Breast epithelium (tissue), 3 donors: Measurements from ENCODE around the gene IGFBP4.

Source experiments
- POLR2A ChIP-seq: fragments of 450-650 bp; IDR thresholded peaks from one replicate; pipeline ENCODE4 v1.6.1; 2016; ENCODE audit warnings: antibody characterized with exemption, mild to moderate bottlenecking, moderate library complexity
- POLR2AphosphoS5 ChIP-seq, 3 donors: sonication (generic); formaldehyde crosslinking; IDR thresholded peaks; one replicate each; pipeline ENCODE4 v1.6.1; 2017; ENCODE audit warnings: antibody characterized with exemption in 3 of 3
- TF ChIP-seq, protein P1 (sequence below), 3 donors: fragments of 450-650 bp; IDR thresholded peaks; one replicate each; pipeline ENCODE4 v1.5.1; 2016 to 2017; ENCODE audit warnings: antibody characterized with exemption in 3 of 3, mild to moderate bottlenecking in 3 of 3, moderate library complexity in 3 of 3

DNA sequence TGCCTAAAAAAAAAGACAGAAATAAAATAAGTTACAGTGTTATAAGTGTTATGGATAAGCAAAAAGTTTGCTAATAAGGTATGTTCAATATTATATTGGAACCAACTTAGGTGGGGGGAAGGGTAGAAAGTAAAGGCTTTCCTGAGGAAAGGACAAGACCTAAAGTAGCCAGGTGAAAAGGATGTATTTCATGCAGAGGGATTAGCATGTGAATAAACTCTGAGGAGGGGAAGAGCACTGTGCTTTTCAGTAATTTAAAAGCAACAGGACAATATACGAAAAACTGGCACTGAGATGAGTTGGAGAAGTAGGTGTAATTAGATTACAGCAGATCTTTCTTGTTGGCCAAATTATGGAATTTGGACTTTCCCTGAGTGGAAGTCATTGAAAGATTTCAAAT lies 33.2 kb upstream of the IGFBP4 start:
- TF ChIP-seq, protein P1, sequence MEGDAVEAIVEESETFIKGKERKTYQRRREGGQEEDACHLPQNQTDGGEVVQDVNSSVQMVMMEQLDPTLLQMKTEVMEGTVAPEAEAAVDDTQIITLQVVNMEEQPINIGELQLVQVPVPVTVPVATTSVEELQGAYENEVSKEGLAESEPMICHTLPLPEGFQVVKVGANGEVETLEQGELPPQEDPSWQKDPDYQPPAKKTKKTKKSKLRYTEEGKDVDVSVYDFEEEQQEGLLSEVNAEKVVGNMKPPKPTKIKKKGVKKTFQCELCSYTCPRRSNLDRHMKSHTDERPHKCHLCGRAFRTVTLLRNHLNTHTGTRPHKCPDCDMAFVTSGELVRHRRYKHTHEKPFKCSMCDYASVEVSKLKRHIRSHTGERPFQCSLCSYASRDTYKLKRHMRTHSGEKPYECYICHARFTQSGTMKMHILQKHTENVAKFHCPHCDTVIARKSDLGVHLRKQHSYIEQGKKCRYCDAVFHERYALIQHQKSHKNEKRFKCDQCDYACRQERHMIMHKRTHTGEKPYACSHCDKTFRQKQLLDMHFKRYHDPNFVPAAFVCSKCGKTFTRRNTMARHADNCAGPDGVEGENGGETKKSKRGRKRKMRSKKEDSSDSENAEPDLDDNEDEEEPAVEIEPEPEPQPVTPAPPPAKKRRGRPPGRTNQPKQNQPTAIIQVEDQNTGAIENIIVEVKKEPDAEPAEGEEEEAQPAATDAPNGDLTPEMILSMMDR (IDR thresholded peaks at IDR 0.05): no peak
- TF ChIP-seq POLR2AphosphoS5 (IDR thresholded peaks at IDR 0.05) (no peak), POLR2A (no peak)
